GM21390 (cell line): ENCODE results near the gene CEP72.
A peak's percentile ranks its signal among the peaks of the same experiment; 100 is the strongest.
"Not testable (repeated sequence)": the region's sequence is repeated elsewhere in the genome, so short reads cannot be mapped to it uniquely, and the experiment has no call there.

Source experiments
- ATAC-seq: cut with Tn5 transposase; IDR thresholded peaks from one replicate; pipeline ENCODE4 v1.9.1; 2021; ENCODE audit not compliant: unreplicated experiment

CEP72 gene

GRCh38 chr5:612498-613424 is 621 bp downstream of the CEP72 start:
- peak; percentile 32 for ATAC-seq

- ATAC-seq: no peak
These were observed 4.4 kb downstream of the CEP72 start for GRCh38 chr5:616484-617039.

- no peak for ATAC-seq
These were observed 5.8 kb downstream of the CEP72 start for GRCh38 chr5:617896-618295.

GRCh38 chr5:618450-618849 is 6.3 kb downstream of the CEP72 start:
- ATAC-seq: no peak

GRCh38 chr5:619444-619843 is 7.3 kb downstream of the CEP72 start:
- ATAC-seq: no peak

GRCh38 chr5:620152-620551 is 8.0 kb downstream of the CEP72 start:
- no peak for ATAC-seq

GRCh38 chr5:620586-621180 is 8.5 kb downstream of the CEP72 start:
- ATAC-seq: no peak

GRCh38 chr5:621341-621761 is 9.2 kb downstream of the CEP72 start:
- ATAC-seq: no peak

GRCh38 chr5:622359-622758 is 10.2 kb downstream of the CEP72 start:
- no peak for ATAC-seq

- no peak for ATAC-seq
These were observed 10.9 kb downstream of the CEP72 start for GRCh38 chr5:622946-623522.

GRCh38 chr5:623531-623930 is 11.4 kb downstream of the CEP72 start:
- no peak for ATAC-seq

- ATAC-seq: no peak
These were observed 12.2 kb downstream of the CEP72 start for GRCh38 chr5:624118-624950.

GRCh38 chr5:624951-625230 is 12.8 kb downstream of the CEP72 start:
- ATAC-seq: no peak

GRCh38 chr5:625516-625915 is 13.4 kb downstream of the CEP72 start:
- no peak for ATAC-seq

- ATAC-seq: no peak
These were observed 14.7 kb downstream of the CEP72 start for GRCh38 chr5:626850-627249.

GRCh38 chr5:627840-628239 is 15.7 kb downstream of the CEP72 start:
- ATAC-seq: no peak

- not testable (repeated sequence) for ATAC-seq
These were observed 16.4 kb downstream of the CEP72 start for GRCh38 chr5:628351-629205.

GRCh38 chr5:633501-633955 is 21.4 kb downstream of the CEP72 start:
- no peak for ATAC-seq

- no peak for ATAC-seq
These were observed 22.1 kb downstream of the CEP72 start for GRCh38 chr5:634191-634590.
